Heart right ventricle (tissue), 16 donors: Measurements from ENCODE around the gene MVB12B. TPM values are rescaled to one million over a fixed set of nuclear protein-coding genes. Genes with fewer than 3 reads are reported as not detected.

Source experiments
- ATAC-seq, 8 donors: fragments of 200-7000 bp; cut with Tn5 transposase; one replicate each; pipeline ENCODE4 v1.9.1; 2020; ENCODE audit warnings: mild to moderate bottlenecking in 8 of 8, moderate library complexity in 8 of 8, moderate number of reproducible peaks in 1 of 8
- DNase-seq, 2 donors: peaks; one replicate each; pipeline ENCODE4 v3.0.0-alpha.2; 2020
- H3K27ac ChIP-seq, 10 donors: fragments of 200-600 bp; sonication (generic) in 2 of 10; one replicate each; pipeline versions ENCODE4 v1.5.0 to v1.8.0; 2020 to 2022; ENCODE audit warnings: mild to moderate bottlenecking in 3 of 10
- H3K27me3 ChIP-seq, 7 donors: fragments of 200-600 bp; one replicate each; pipeline ENCODE4 v1.8.0; 2021 to 2022; ENCODE audit warnings: mild to moderate bottlenecking in 2 of 7
- H3K36me3 ChIP-seq, 9 donors: fragments of 200-600 bp; sonication (generic) in 1 of 9; one replicate each; pipeline versions ENCODE4 v1.5.0 to v1.8.0; 2020 to 2022; ENCODE audit warnings: mild to moderate bottlenecking in 2 of 9
- H3K4me1 ChIP-seq, 9 donors: fragments of 200-600 bp; sonication (generic) in 1 of 9; one replicate each; pipeline versions ENCODE4 v1.5.0 to v1.8.0; 2020 to 2022; ENCODE audit warnings: mild to moderate bottlenecking in 4 of 9
- H3K4me3 ChIP-seq, 10 donors: fragments of 200-600 bp; sonication (generic) in 2 of 10; one replicate each; pipeline versions ENCODE4 v1.5.0 to v1.8.0; 2020 to 2022; ENCODE audit warnings: mild to moderate bottlenecking in 7 of 10, moderate library complexity in 2 of 10
- H3K9me3 ChIP-seq, 11 donors: fragments of 200-600 bp in 10 of 11; sonication (generic) in 2 of 11; one replicate each; pipeline versions ENCODE4 v1.5.0 to v1.8.0; 2013 to 2022; ENCODE audit warnings: mild to moderate bottlenecking in 2 of 11, control low read depth in 1 of 11, moderate library complexity in 1 of 11
- CTCF ChIP-seq, 9 donors: fragments of 200-600 bp; sonication (generic) in 2 of 9; IDR thresholded peaks; one replicate each; pipeline versions ENCODE4 v1.5.0 to v1.8.0; 2021 to 2022; ENCODE audit warnings: antibody characterized with exemption in 9 of 9, mild to moderate bottlenecking in 5 of 9, moderate library complexity in 1 of 9
- WGBS, 2 donors: extraction: QIAGEN DNeasy Blood & Tissue Kit; methylation state at CpG; one replicate each; pipeline ENCODE4 v1.1.7; 2013; ENCODE audit warnings: inconsistent platforms in 1 of 2; 5-methylcytosine and 5-hydroxymethylcytosine counted together
- intact Hi-C, 10 donors: fragments of 100-400 bp; cut with DNase I; formaldehyde crosslinking; loops; one replicate each; pipeline versions ENCODE4 v1.11.1 to v1.14.2; 2022
- polyA plus RNA-seq, 2 donors: library from polyadenylated mRNA; stranded (reverse); fragments of 200-250 nt; gene quantifications; one replicate each; pipeline ENCODE4 v1.2.3, GENCODE V29; 2013
- total RNA-seq, 10 donors: library from RNA; stranded (reverse); fragmentation: NEBNext Ultra II Directional in 3 of 10; extraction: Animal tissue kit (Norgen Biotek cat#: 25700) in 3 of 10; gene quantifications; one replicate each; pipeline versions ENCODE4 v1.2.1 to v1.2.4, GENCODE V29; 2021 to 2023
- donor health status: Arrhythmogenic right ventricular cardiomyopathy.
- donor health status: ischemic (EF 13 %, LVEDD 7.1; RV severe dilation, severe dysfunction).
- donor health status: healthy with polysubstance abuse.
- donor health status: DM: no; HTN: yes; CAD: no.
- donor health status: DM: no; HTN: no; CAD: no.
- donor health status: ischemic (EF 25% LVEDD 6.9; RV normal size, moderate dysfunction).
- donor health status: ischemic (EF 25% LVEDD 5.7; RV mildly dilated, moderate dysfunction).
- donor health status: healthy.
- donor health status: DM: yes; HTN: yes; CAD: no.
- donor health status: Ischemic cardiomyopathy.
- donor health status: ischemic (EF 35%, LVEDD 5.7; RV mildly dilated, moderate dysfunction).
- donor health status: nonischemic (EF 11% LVEDD 7.7; RV severe dilation, severe dysfunction).
- donor health status: DM: yes; HTN: yes; CAD: no.
- donor health status: PGD.
- donor health status: ischemic (EF 29% LVEDD 5.4; RV normal size, mild dysfunction).
- donor health status: nonischemic (EF 23%, LVEDD 6.1; RV moderate dilation, normal function).

MVB12B gene
- total and polyA plus RNA-seq, 12 donors = 2.8 to 16.5 (median 10.6) TPM

- TF ChIP-seq CTCF (IDR thresholded peaks at IDR 0.05) = peak; percentile 93 to 99 (median 98)
- peaks cover 0 to 28% (median 5%) of the 10 kb centered on the region in 9 donors for H3K4me1 ChIP-seq
- no peak overlapping the region for H3K4me3 ChIP-seq
- H3K27me3 ChIP-seq = no peaks in the 10 kb centered on the region
- DNase-seq (peak; percentile 72 to 86), ATAC-seq (peak; percentile 81 to 93 (median 90))
- WGBS, 2 donors = 22 to 24% methylated on average over 25 of the region's 25 CpGs
- peak overlapping the region in 1 of 10 donors; percentile 46 for H3K27ac ChIP-seq
- peaks cover 0 to 63% (median 4%) of the 10 kb centered on the region in 9 donors for H3K36me3 ChIP-seq
- intact Hi-C loops = loop anchor here (1.0 to 10.0 kb wide), 11 partner anchors 81 to 1644 kb away; no protein-coding TSS in a partner anchor
- H3K9me3 ChIP-seq = no peaks in the 10 kb centered on the region
Measured at GRCh38 chr9:126398403-126399058, 71.9 kb downstream of the MVB12B start.

DNA sequence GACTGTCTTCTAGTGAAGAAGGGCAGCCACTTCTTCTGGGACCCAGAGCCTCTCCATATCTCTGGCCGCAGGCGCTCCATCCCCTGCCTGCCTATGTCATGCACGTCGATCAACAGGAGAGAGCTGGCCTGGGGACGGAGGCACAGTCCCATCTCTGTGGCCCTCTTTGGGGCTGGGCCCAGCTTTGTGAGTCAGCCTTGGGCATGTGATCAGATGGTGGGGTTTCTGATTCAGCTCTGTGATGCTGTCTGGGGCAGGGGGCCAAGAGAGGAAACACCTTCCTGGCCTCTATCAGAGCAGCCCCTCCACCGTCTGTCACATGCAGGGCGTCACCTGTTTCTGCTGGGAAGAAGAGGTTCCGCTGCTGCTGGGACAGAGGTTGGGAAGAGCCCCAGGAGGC lies 72.6 kb downstream of the MVB12B start:
- H3K27me3 ChIP-seq = no peaks in the 10 kb centered on the region
- H3K36me3 ChIP-seq = peaks cover 0 to 56% (median 4%) of the 10 kb centered on the region in 9 donors
- DNase-seq (no peak), ATAC-seq (no peak)
- 90 to 91% methylated on average over 8 of the region's 8 CpGs for WGBS, 2 donors
- TF ChIP-seq CTCF (IDR thresholded peaks at IDR 0.05) = no peak
- peaks cover 0 to 28% (median 5%) of the 10 kb centered on the region in 9 donors for H3K4me1 ChIP-seq
- H3K9me3 ChIP-seq = no peaks in the 10 kb centered on the region
- intact Hi-C loops = loop anchor here in 9 of 10 donors (2.0 to 10.0 kb wide), 9 partner anchors 82 to 1644 kb away; no protein-coding TSS in a partner anchor
- no peak overlapping the region for H3K27ac ChIP-seq
- no peak overlapping the region for H3K4me3 ChIP-seq

DNA sequence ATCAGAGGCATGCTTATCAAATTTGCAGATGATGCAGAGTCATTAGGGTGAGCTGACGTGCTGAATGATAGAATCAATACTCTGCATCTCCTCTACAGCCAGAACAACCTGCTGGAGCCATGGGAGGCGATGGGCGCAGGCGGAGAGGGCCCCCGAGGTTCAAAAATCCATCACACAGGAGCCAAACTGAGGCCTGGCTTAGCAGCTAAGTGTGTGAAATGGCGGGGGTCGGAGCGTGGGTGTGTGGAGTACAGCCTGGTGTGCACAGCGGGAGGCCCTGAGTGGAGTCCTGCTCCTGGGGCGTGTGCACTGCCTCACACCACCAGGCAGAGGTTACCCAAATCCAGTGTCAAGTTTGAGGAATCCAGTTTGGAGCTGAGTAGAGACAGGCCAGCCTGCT lies 73.2 kb downstream of the MVB12B start:
- no peak for TF ChIP-seq CTCF (IDR thresholded peaks at IDR 0.05)
- 94 to 97% methylated on average over 10 of the region's 10 CpGs for WGBS, 2 donors
- Histone ChIP-seq H3K9me3 (no peaks in the 10 kb centered on the region), H3K4me1 (peaks cover 0 to 28% (median 5%) of the 10 kb centered on the region in 9 donors), H3K27ac (peak overlapping the region in 2 of 10 donors; percentile 60 to 63), H3K27me3 (no peaks in the 10 kb centered on the region), H3K4me3 (no peak overlapping the region), H3K36me3 (peaks cover 0 to 52% (median 4%) of the 10 kb centered on the region in 9 donors)
- intact Hi-C loops = loop anchor here in 9 of 10 donors (2.0 to 10.0 kb wide), 9 partner anchors 82 to 1645 kb away; no protein-coding TSS in a partner anchor
- DNase-seq (no peak), ATAC-seq (no peak)

DNA sequence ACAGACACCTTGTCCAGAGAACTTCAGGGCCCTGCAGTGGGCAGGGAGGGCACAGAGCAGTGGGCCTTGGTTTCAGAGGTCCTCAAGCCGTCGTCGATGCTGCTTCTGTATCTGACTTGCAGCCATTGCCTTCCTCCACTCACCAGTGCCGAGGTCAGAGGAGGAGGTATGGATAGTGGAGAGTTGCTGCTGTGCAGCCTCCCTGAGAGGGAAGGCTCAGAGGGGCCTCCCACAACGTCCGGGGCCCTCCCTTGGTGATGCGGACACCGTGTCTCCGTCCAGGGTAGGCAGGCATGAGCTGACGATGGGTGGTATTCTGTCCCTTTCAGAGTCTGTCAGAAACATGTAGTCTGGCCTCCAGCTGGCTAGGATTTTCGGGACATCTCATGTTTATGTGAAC lies 73.9 kb downstream of the MVB12B start:
- peaks cover 0 to 44% (median 4%) of the 10 kb centered on the region in 9 donors for H3K36me3 ChIP-seq
- intact Hi-C loops = loop anchor here in 2 of 10 donors (5.0 kb wide), 1 partner anchor 92 kb away; no protein-coding TSS in a partner anchor
- no peak for DNase-seq
- TF ChIP-seq CTCF (IDR thresholded peaks at IDR 0.05) = no peak
- peak in 5 of 8 donors; percentile 7 to 19 (median 15) for ATAC-seq
- H3K27me3 ChIP-seq = no peaks in the 10 kb centered on the region
- WGBS, 2 donors = 62 to 65% methylated on average over 11 of the region's 11 CpGs
- no peaks in the 10 kb centered on the region for H3K9me3 ChIP-seq
- peaks cover 0 to 25% (median 5%) of the 10 kb centered on the region in 9 donors for H3K4me1 ChIP-seq
- no peak overlapping the region for H3K4me3 ChIP-seq
- peak overlapping the region in 6 of 10 donors; percentile 8 to 65 (median 42) for H3K27ac ChIP-seq
